Mononuclear cell (primary cell): ENCODE results near the gene ANKRD13D. TPM values are rescaled to one million over a fixed set of nuclear protein-coding genes. Genes with fewer than 3 reads are reported as not detected.

Experiments
- H3K27me3 ChIP-seq: 2 replicates; pipeline ENCODE4 v1.6.0; 2011; ENCODE audit warnings: low read length, control low read depth; ENCODE audit not compliant: insufficient read depth
- H3K4me1 ChIP-seq: 2 replicates; pipeline ENCODE4 v1.5.1; 2011; ENCODE audit warnings: mild to moderate bottlenecking, low read length, control low read depth; ENCODE audit not compliant: insufficient read depth
- H3K4me3 ChIP-seq: 2 replicates; pipeline ENCODE4 v1.5.1; 2011; ENCODE audit warnings: mild to moderate bottlenecking, low read length, moderate library complexity
- H3K9me3 ChIP-seq: 2 replicates; pipeline ENCODE4 v1.5.1; 2011; ENCODE audit warnings: low read depth, mild to moderate bottlenecking, control low read depth, low read length
- total RNA-seq: library from RNA; depleted of rRNA; stranded (reverse); fragments of >200 nt; gene quantifications from one replicate; pipeline ENCODE4 v1.2.3, GENCODE V29; 2012

The ANKRD13D gene
- total RNA-seq, 1 donor, result 48.4 TPM

GRCh38 chr11:67351275-67352005 lies 62.3 kb downstream of the ANKRD13D start:
- H3K4me1 ChIP-seq, result peaks cover 63% of the 10 kb centered on the region
- no peaks in the 10 kb centered on the region for H3K27me3 ChIP-seq
- no peaks in the 10 kb centered on the region for H3K9me3 ChIP-seq
- H3K4me3 ChIP-seq, result no peak overlapping the region

Other genes with a start within 250 kb of the ANKRD13D start
- 0.21 TPM for gene RHOD, start 232.5 kb upstream of the ANKRD13D start, total RNA-seq
- gene KDM2A, start 170.0 kb upstream of the ANKRD13D start, total RNA-seq, result 197 TPM
- 185 TPM for gene GRK2, start 22.8 kb upstream of the ANKRD13D start, total RNA-seq
- 4.6 TPM for gene SSH3, start 14.2 kb downstream of the ANKRD13D start, total RNA-seq
- gene POLD4, start 64.2 kb downstream of the ANKRD13D start, total RNA-seq, result 33.9 TPM
- 11.0 TPM for gene CLCF1, start 84.3 kb downstream of the ANKRD13D start, total RNA-seq
- 7.8 TPM for gene RAD9A, start 102.7 kb downstream of the ANKRD13D start, total RNA-seq
- 126 TPM for gene PPP1CA, start 112.6 kb downstream of the ANKRD13D start, total RNA-seq
- gene TBC1D10C, start 114.8 kb downstream of the ANKRD13D start, total RNA-seq, result 51.6 TPM
- 3.3 TPM for gene CARNS1, start 126.4 kb downstream of the ANKRD13D start, total RNA-seq
- 52.1 TPM for gene RPS6KB2, start 139.2 kb downstream of the ANKRD13D start, total RNA-seq
- 137 TPM for gene PTPRCAP, start 148.4 kb downstream of the ANKRD13D start, total RNA-seq
- gene CORO1B, start 154.2 kb downstream of the ANKRD13D start, total RNA-seq, result 28.1 TPM
- not detected for gene GPR152, start 163.4 kb downstream of the ANKRD13D start, total RNA-seq
- gene CABP4, start 166.1 kb downstream of the ANKRD13D start, total RNA-seq, result 2.6 TPM
- gene TMEM134, start 179.9 kb downstream of the ANKRD13D start, total RNA-seq, result 18.4 TPM
- 77.2 TPM for gene AIP, start 193.7 kb downstream of the ANKRD13D start, total RNA-seq
- 62.0 TPM for gene PITPNM1, start 216.1 kb downstream of the ANKRD13D start, total RNA-seq
- 9.7 TPM for gene CDK2AP2, start 218.9 kb downstream of the ANKRD13D start, total RNA-seq
- gene CABP2, start 234.1 kb downstream of the ANKRD13D start, total RNA-seq, result not detected